Right kidney (tissue), 1 donor: Measurements from ENCODE around the gene LHFPL3.
"Not testable (repeated sequence)": the region's sequence is repeated elsewhere in the genome, so short reads cannot be mapped to it uniquely, and the experiment has no call there.

Experiments used
- DNase-seq: peaks from one replicate; pipeline ENCODE4 v3.0.0-alpha.2; 2016

LHFPL3 gene

DNA sequence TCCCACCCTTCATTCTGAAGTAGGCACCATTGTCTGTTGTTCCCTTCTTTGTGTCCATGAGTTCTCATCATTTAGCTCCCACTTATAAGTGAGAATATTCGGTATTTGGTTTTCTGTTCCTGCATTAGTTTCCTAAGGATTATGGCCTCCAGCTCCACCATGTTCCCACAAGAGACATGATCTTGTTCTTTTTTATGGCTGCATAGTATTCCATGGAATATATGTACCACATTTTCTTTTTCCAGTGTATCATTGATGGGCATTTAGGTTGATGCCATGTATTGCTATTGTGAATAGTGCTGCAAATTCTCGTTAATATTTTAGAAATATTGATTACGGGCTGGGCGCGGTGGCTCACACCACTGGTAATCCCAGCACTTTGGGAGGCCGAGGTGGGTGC lies 609.1 kb downstream of the LHFPL3 start:
- DNase-seq = not testable (repeated sequence)

DNA sequence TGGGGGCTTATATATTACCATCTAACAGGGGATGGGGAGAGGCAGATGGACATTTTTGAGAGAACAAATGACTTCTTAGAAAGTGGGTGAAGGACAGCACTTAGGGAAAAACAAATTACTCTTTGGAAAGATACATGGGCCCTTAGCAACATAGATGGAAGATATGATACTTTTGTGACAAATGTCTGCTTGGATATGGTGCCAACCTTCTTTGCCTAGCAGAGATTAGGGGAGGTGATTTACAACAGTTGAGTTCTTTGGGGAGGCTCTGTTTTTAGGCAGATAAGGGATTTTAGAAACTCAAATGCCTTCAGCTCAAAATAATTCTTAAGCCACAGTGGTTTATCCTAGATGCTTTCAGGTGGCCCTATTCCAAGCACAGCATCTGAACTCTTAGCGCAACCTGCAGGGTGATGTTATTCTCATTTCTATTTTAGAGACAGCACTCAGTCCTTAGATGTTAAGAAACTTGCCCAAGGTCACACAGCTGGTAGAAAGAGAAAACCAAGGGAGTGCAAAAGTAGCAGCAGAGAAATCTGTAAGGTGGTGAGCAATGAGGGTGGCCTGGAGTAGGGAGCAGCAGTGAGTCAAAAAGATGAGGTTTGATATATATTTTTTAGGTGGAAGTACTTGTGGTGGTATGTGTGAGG lies 610.5 kb downstream of the LHFPL3 start:
- no peak for DNase-seq

DNA sequence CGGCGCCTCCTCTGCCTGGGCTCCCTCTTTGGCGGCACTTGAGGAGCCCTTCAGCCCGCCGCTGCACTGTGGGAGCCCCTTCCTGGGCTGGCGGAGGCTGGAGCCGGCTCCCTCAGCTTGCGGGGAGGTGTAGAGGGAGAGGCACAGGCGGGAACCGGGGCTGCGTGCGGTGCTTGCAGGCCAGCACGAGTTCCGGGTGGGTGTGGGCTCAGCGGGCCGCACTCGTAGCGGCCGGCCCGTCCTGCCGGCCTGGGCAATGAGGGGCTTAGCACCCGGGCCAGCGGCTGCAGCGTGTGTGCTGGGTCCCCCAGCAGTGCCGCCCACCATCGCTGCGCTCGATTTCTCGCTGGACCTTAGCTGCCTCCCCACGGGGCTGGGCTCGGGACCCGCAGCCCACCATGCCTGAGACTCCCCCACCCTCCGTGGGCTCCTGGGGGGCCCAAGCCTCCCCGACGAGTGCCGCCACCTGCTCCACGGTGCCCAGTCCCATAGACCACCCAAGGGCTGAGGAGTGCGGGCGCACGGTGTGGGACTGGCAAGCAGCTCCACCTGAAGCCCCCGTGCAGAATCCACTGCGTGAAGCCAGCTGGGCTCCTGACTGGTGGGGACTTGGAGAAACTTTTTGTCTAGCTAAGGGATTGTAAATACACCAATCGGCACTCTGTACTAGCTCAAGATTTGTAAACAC lies 611.8 kb downstream of the LHFPL3 start:
- DNase-seq = no peak

DNA sequence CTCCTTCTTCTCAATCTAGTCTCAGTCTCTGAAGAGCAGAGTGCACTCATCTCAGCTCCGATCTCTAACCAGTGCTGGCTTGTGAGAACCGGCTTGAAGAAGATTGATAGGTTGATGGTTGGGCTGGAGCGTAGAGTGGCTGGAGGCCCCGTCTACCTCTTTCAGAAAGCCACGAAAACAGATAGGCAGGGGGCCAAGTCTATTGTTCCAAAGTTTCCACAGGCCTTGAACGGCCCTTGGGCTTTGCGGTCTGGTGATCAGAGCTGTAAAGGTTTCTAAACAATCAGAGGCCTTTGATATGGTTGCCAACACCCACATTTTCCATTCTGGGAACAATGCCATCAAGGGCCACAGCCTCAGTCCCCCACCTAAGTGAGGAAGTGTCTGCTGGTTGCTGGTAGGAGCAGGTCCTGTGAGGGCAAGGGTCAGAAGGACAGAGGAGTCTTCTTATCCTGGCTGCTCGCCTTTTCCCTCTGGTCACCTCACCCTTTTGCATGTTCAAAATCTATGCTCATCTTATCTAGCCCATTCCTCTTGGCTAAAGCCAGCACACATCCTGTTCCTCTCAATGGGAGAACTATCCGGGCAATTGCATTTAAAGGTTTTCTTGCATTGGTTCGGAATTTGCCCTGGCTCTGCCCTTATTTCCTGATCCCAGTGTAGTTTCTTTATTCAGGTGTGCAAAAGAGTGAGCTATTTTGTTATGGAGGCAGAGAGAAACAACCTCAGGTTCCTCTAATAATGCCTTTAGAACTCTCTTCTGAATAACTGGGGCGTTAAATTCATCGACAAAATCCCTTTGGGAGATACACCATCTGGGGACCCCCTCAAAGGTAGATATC lies 615.3 kb downstream of the LHFPL3 start:
- no peak for DNase-seq

DNA sequence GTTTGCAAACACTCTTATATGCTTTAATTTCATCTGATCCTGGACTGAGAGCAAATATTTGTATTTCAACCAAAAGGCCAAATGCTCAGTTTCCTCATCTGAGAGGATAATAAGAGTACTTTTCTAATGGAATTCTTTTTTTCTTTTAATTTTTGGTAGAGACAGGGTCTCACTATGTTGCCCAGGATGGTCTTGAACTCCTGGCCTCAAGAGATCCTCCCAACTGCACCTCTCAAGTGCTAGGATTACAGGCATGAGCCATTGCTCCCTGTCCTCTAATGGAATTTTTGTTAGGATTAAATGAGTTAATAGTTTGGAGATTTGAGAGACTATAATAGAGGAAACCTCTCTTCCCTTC lies 617.2 kb downstream of the LHFPL3 start:
- no peak for DNase-seq

DNA sequence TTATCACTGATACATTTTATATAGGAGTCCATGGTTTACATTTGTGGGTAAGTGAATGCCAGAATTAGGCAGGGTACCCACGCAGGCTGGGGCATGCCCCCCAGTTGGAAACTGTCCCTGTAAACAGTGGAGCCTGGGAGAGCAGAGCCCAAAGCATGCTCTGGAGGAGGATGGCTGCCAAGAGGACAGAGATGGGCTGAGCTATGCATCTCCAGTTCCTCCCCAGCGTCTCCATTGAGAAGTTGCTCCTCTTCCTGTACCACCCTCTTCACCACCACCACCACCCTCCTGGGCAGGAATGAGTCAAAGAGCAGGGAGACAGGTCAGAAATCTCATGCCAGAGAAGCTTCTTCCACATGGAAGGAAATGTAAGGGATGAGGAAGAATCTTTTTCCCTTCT lies 617.9 kb downstream of the LHFPL3 start:
- DNase-seq = no peak

DNA sequence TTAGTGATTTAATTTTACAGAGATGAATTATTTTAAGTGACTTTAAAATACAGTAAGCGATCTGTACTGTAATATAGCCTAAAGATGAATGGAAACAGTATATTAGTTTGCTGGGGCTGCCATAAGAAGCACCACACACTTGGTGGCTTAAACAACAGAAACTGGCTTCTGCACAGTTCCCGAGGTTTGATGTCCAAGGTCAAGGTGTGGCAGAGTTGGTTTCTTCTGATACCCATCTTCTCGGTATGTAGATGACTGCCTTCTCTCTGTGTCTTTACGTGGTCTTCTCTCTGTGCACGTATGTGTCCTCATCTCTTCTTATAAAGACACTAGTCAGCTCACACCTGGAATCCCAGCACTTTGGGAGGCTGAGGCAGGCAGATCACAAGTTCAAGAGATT lies 621.6 kb downstream of the LHFPL3 start:
- DNase-seq = no peak

DNA sequence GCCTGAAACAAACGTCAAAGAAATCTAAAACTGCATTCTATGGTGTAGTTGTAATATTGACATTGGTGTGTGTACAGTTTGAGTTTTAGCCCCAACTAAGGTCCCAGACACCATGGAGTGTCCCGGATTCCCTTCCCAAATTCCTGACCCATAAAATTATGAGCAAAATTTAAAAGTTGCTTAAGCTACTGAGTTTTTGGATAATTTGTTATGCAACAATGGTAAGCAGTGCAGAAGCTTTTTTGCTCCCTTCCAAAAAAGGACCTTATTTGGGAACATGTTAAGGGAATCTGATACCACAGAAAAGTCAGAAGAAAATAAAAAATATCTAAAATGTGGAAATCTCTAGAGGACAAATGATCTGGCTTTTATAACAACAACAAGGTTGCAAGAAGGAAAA lies 622.4 kb downstream of the LHFPL3 start:
- DNase-seq = no peak

DNA sequence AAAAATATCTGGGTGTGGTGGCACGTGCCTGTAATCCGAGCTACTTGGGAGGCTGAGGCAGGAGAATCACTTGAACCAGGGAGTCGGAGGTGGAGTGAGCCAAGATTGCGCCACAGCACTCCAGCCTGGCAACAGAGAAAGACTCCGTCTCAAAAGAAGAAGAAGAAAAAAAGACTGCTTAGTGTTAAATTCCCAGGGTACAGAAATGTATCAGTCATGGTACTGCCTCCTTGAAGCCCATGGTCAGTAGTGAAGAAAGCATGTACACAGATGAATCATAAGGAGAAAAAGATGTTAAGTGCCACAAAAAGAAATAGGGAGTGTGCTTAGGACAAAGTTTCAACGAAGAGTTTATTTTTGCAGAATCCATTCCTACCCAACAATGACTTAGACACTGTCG lies 623.1 kb downstream of the LHFPL3 start:
- no peak for DNase-seq

DNA sequence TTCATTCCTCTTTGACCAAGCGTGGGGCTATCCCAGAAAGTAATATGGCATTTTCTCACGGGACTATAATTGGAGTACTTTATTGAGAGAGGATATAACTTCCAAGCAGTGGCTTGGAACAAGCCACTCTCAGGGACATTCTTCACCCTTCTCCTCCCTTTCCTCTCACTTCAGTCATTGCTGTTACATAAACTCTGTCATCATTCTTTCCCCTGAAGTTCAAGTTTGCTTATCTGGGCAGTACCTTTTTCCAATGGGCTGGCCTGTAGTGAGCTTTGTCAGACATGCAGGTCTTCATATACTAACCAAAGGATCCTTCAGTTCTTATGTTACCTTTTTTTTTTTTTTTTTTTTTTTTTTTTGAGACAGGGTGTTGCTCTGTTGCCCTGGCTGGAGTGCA lies 626.9 kb downstream of the LHFPL3 start:
- no peak for DNase-seq
